Measurements from ENCODE around the gene ZNF835. TPM values are rescaled to one million over a fixed set of nuclear protein-coding genes. Genes with fewer than 3 reads are reported as not detected.

The ZNF835 gene
- total RNA-seq, 1 donor from 2014 or later, result 6.5 TPM

DNA sequence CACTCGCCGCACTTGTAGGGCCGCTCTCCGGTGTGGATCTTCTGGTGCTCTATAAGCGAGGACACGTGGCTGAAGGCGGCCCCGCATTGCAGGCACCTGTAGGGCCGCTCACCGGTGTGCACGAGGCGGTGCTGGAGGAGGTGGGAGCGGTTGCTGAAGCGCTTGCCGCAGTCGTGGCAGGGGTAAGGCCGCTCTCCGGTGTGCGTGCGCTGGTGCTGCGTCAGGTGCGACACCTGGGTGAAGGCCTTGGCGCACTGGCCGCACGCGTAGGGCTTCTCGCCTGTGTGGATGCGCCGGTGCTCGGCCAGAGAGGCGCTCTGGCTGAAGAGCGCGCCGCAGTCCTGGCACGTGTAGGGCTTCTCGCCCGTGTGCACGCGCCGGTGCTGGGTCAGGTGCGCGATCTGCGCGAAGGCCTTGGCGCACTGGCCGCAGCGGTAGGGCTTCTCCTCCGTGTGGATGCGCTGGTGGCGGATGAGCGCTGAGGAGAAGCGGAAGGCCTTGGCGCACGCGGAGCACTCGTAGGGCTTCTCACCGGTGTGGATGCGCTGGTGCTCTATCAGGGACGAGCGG, 7.5 kb downstream of the ZNF835 start:
- no peak for DNase-seq (ENCODE audit: low spot score)

DNA sequence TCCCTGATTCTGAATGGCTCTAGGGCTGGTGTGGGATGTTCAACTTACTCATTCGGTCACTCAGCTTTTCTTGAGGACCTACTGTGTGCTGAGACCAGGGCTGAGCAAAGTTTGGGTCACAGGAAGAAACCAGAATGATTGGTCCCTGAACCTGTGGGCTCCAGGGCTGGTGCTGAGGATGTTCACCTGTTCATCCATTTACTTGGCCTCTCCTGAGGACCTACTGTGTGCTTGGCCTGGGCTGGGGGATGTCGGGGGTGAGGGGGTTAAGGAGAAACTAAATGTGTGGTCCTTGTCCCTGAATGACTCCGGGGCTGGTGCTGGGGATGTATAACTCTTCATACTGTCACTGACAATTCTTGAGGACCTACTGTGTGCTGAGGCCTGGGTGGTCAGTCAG, 10.3 kb downstream of the ZNF835 start:
- no peak for DNase-seq (ENCODE audit: low spot score)

DNA sequence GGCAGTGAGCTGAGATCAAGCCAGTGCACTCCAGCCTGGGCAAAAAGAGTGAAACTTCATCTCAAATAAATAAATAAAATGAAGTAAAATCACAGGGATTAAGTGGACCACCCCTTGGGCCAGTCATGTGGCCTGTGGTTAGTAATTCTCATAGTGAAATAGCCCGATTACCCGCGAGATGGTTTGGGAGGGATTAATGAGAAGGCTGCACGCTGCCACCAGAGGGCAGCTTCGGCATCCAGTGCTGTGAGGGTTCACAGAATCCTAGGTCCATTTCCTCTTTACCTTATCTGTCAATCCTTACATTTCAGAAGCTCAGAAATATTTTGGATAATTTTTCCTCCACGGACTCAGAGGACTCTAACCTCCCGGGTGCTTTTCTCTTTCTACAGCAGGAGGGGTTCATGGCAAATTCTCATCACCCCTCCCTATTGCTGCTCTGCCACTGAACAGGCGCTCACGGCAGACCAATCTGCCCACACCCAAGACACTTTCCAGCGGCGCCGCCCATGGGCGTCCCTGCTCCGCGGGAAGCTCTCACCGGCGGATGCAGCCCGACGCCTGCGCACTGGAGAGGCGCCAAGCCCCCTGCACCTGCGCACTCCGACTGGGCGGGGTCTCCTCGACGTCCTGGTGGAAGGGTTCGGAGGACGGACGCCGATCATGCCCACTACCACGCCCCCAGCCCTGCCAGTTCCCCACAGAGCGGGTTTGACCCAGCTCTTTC, 11.0 kb downstream of the ZNF835 start:
- DNase-seq (ENCODE audit: low spot score), result no peak

DNA sequence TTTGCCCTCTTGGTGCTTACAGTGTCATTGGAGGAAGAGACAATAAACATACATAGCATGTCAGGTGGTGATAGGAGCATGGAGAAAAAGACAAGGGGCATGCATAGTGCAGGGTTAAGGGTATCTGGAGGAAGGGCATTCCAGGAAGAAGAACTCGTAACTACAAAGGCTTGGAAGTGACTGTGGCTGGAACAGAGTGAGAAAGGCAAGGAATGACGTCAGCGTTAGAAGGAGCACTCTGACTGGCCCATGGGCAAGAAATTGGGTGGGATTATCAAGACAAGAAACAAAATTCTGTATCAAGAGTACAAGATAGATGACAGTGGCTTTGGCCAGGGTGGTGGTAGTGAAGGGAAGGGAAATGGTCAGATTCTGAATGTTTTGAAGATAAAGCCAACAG, 17.4 kb downstream of the ZNF835 start:
- DNase-seq (ENCODE audit: low spot score), result no peak

DNA sequence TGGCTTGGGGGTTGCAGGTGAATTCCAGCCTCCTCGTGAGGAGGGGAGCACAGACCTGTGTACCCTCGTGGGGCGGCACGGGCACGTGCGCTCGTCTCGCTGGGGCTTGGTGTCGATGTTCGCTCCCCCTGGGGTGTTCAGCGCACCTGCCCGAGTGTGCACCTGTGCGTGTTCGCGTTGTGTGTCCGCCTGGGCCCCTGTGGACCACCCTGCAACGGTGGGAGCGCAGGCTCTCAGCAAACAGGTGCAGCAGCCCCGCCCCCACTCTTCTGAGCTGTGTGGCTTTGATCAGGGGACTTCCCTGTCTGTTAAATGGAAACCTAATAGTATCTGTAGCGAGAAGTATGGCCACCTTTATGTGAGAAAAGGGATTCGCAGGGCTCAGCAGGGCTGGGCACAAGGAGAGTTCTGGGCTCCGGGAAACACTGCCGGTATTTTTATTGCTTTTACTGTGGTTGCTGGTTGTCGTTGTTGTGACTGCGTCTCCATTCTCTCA, 28.0 kb downstream of the ZNF835 start:
- DNase-seq (ENCODE audit: low spot score), result no peak

DNA sequence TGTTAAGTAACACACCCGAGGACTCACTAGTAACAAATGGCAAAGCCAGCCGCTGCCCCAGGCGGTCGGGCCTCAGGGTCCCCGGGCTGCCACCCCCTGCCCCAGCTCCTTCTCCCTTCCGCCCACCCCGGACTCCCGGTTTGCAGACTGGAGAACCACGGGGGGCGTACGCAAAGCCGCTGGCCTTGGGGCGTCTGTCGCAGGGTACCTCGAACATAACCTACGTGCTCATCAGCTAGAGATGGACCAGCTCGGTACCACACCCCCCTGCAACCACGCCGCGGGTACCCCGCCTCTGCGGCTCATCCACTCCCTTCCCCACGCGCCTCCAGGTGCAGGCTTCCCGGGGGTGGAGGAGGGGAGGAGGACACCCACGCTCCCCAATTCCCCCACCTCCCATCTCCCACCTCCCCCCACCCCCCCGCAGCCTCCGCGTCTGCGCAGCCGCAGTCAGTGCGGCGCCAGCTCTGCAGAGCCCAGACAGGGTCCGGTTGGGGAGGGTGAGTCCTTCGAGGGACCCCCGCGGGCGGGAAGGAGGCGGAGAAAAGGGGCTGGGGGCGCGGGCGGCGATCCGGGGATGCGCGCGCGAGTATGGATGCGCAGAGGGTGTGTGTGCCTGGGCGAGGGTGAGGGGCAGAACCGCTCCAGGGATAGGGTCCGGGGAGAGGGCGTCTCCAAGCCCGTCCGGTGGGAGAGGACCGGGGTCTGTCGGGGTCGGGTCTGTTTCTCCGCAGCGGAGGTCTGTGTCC, 28.7 kb downstream of the ZNF835 start, which contains the start of gene SMIM17:
Gene SMIM17, plus strand, starts transcription at position 449 of the 749 bp plus-strand sequence. CDS start 2,509 bp downstream, outside the sequence.
- DNase-seq (ENCODE audit: low spot score), result no peak

DNA sequence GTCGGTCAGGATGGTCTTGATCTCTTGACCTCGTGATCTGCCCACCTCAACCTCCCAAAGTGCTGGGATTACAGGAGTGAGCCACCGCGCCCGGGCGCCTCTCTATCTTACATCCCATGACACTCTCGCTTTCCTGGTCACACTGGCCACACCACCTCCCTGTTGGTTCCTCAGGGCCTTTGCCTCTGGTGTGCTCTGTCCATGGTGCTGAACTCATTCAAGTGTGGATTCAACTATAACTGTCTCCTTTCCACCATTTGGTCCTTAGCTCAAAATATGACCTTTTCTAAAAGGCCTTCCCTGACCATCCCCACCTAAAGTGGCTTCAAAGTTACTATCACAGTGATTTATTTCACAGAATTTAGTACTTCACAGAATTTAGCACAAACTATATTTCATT, 32.3 kb downstream of the ZNF835 start:
- no peak for DNase-seq (ENCODE audit: low spot score)

DNA sequence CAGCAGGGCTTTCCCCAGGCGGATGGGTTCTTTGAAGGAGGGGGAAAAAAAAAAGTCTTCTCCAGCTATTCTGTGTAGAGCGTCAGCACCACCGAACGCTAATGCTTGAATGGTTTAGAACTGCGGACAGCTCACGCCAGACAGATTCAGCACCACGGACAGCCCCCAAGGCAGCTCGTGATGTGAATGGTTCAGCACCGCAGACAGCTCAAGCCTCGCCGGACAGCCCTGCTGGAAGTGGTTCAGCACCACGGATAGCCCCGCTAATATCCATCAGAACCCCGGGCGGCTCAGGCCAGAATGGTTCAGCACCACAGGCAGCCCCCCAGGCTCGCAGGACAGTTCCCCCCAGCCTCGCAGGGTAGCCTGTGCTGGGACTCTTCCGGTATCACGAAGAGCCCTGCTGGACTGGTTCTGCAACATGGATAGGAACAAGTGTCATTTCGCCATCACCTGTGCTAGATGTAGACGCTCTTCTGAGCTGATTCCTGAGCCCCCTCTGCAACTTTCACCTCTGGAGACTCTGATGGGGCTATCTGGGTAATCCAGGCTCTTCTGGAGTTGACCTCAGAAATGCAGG, 33.5 kb downstream of the ZNF835 start:
- peak; percentile 82 for DNase-seq (ENCODE audit: low spot score)

DNA sequence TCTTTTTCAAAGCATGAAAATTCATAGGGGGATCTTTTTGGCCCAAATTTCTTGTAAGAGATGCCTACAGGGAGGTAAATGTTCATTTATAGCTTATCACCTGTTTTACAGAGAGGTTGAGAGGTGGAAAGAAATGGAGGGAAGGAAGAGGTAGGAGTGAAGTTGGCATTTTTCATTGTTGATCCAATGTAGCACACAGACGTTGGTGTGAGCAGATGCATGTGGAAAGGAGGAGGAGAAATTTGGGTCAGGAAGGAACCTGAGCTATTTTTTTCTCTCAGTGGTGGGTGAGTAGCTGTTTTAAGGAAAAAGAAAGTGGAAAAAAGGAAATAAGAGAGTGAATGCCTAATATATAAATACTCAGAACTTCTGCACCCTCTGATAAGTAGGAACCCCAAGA, 38.5 kb downstream of the ZNF835 start:
- no peak for DNase-seq (ENCODE audit: low spot score)

DNA sequence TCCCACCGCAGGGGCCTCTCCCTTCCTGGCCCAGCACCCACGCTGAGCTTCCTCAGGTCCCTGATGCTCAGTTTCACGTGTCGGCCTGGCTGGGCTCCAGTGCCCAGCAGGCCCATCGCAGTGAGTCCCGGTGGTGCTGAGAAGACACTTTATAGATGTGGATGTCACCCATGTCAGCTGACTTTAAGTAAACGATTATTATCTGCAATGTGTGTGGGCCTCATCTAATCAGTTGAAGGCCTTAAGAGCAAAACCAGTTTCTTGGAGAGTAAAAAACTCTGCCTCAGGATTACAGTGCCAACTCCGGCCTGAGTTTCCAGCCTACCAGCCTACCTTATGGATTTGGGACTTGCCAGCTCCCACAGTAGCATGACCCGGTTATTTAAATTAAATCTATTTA, 45.8 kb downstream of the ZNF835 start:
- no peak for DNase-seq (ENCODE audit: low spot score)

DNA sequence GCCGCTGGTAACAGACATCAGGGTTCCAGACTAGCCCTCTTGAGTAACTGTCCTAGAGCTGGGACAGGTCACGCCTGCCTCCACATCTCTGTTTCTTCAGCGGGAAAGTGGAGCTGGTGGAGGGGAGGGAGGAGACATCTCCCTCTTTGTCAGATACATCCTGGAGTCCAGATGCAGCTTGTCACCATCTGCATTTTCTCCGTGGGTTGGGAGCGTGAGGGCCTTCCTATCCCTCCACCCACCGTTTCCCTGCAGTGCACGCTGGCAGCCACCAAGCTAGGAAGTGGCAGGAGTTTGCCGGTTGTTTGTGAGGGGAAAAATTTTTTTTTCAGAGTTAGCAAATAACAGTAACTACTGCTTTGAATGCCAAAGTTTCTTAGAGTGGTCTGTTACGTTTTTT, 48.6 kb downstream of the ZNF835 start:
- DNase-seq (ENCODE audit: low spot score), result no peak

DNA sequence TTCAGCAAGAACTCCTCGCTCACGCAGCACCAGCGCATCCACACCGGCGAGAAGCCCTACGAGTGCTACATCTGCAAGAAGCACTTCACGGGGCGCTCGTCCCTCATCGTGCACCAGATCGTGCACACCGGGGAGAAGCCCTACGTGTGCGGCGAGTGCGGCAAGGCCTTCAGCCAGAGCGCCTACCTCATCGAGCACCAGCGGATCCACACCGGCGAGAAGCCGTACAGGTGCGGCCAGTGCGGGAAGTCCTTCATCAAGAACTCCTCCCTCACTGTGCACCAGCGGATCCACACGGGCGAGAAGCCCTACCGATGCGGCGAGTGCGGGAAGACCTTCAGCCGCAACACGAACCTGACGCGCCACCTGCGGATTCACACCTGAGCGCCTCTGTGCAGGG, 49.2 kb downstream of the ZNF835 start:
- DNase-seq (ENCODE audit: low spot score), result no peak

DNA sequence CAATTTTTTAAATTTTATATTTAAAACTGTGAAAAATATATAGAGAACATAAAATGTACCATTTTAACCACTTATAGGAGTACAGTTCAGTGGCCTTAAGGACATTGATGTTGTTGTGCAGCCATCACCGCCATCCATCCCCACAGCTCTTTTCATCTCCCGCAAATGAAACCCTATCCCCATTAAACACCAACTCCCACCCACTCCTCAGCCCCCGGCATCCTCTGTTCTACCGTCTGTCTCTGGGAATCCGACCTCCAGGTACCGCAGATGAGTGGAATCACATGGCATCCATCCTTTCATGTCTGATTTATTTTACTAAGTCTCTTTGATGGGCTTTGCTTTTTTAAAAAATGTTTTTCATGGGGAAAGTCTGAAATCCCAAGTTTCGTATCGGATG, 52.4 kb downstream of the ZNF835 start:
- DNase-seq (ENCODE audit: low spot score), result no peak

DNA sequence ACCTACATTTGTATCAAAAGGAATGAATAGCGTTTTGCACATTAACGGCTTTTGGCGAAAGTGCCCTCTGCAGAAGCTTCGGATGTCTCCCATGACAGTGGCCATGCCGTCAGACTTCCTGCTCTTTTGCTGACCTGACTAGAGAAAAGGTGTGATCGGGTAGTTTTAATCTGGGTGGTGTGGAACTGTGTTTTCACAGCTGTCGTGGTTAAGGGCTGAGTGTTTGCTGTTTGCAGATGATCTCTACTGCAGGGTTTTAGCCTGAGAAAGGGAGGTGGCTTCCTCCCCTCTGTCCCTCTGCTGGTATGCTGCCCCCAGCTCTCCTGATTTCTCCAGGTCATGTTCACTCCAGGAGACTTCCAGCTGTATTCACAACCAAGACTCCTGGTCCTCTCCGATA, 54.0 kb downstream of the ZNF835 start:
- no peak for DNase-seq (ENCODE audit: low spot score)

DNA sequence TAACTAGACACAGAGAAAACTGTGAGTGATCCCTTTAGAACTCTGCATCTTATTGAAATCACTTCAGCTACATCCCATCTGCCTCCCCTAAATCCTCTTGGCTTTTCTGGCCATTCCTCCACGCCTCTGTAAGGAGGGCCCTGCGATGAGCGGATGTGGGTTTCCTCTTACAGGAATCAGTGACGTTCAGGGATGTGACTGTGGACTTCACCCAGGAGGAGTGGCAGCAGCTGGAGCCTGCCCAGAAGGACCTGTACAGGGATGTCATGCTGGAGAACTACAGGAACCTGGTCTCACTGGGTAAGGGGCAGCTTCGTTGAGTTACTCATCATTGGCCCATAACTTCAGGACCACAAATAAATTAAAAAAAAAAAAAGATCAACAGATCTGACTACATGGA, 57.9 kb downstream of the ZNF835 start:
- no peak for DNase-seq (ENCODE audit: low spot score)

DNA sequence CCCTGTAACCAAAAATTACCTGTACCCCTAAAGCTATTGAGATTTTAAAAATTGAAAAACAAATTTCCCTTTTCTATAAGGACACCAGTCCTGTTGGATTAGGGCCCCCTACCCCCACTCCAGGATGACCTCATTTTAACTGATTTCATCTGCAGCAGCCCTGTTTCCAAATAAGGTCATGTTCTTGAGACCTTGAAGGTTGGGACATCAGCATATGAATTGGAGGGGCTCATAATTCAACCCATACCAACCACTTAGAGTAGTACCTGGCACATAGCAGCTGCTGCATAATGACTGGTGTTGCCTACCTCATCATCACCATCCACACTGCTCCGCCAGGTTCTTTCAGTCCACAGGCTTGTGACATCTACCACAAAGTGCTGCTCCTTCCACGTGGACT, 58.8 kb downstream of the ZNF835 start:
- no peak for DNase-seq (ENCODE audit: low spot score)

Other genes starting within 250 kb of the ZNF835 start
- 9.4 TPM for gene ZNF667, start 194.4 kb downstream of the ZNF835 start, total RNA-seq
- 14.9 TPM for gene ZNF471, start 163.9 kb downstream of the ZNF835 start, total RNA-seq
- gene ZFP28, start 132.8 kb downstream of the ZNF835 start, total RNA-seq, result 9.4 TPM
- 9.9 TPM for gene ZNF470, start 104.3 kb downstream of the ZNF835 start, total RNA-seq
- gene ZNF71, start 76.5 kb downstream of the ZNF835 start, total RNA-seq, result 8.1 TPM
- 0.81 TPM for gene SMIM17, start 28.6 kb downstream of the ZNF835 start, total RNA-seq
- gene PEG3, start 169.0 kb upstream of the ZNF835 start, total RNA-seq, result 7.7 TPM
- gene ZIM2, start 169.0 kb upstream of the ZNF835 start, total RNA-seq, result not detected

All from mucosa of gallbladder (tissue), 1 donor.